GM12864 (cell line): ENCODE results near the gene KLHL9.

ENCODE experiments used
- DNase-seq: peaks from one replicate; pipeline ENCODE4 v3.0.0-alpha.2; 2011; ENCODE audit warnings: low read depth
- H3K4me3 ChIP-seq: 2 replicates; pipeline ENCODE4 v1.5.1; 2011; ENCODE audit warnings: mild to moderate bottlenecking, low read depth, low read length, control low read depth
- TF ChIP-seq, protein P1 (sequence below): IDR thresholded peaks from 2 replicates; pipeline ENCODE4 v1.5.1; 2011; ENCODE audit warnings: low read depth, mild to moderate bottlenecking, moderate library complexity, low read length, control low read depth, inconsistent platforms; ENCODE audit errors: missing control alignments

Gene KLHL9

DNA sequence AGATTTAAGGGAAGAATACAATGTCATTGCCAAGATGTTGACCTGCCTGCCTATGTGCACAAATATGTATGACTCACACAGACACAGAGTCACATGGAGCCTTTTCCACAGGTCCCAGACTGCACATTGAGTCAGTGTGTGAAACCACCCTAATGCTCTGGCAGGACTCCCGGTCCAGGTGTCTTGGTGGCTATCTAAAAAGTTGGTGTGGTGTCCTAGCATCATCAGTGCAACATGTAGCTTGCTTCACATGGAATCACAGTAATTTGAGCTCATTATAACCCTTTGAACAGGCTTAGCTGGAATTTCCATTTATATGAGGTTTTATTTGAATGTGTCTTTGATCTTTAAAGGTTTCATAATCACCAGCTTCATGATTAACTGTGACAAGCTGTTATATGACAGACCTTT is 40.8 kb downstream of the KLHL9 start:
- peak; percentile 4 for DNase-seq
- H3K4me3 ChIP-seq = no peak overlapping the region
- TF ChIP-seq, protein P1, sequence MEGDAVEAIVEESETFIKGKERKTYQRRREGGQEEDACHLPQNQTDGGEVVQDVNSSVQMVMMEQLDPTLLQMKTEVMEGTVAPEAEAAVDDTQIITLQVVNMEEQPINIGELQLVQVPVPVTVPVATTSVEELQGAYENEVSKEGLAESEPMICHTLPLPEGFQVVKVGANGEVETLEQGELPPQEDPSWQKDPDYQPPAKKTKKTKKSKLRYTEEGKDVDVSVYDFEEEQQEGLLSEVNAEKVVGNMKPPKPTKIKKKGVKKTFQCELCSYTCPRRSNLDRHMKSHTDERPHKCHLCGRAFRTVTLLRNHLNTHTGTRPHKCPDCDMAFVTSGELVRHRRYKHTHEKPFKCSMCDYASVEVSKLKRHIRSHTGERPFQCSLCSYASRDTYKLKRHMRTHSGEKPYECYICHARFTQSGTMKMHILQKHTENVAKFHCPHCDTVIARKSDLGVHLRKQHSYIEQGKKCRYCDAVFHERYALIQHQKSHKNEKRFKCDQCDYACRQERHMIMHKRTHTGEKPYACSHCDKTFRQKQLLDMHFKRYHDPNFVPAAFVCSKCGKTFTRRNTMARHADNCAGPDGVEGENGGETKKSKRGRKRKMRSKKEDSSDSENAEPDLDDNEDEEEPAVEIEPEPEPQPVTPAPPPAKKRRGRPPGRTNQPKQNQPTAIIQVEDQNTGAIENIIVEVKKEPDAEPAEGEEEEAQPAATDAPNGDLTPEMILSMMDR = no peak

DNA sequence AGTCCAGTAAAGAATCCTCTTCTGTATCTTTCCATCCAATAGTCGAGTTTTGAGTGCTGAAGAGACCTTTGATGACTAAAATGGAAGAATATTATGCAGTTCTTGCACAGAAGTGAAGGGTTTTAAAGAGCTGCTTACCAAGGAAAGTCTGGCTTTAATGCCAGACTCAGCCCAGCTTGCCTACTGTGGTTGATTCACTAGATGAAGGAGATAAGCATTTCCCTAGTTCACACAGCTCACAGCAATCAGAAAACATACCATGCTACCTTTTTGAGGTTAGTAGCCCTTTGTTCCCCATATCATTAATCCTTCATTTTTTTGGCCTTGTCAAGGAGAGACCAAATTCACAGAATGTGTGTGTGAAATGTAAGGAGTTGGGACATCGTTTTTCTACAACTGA is 45.4 kb downstream of the KLHL9 start:
- no peak overlapping the region for H3K4me3 ChIP-seq
- TF ChIP-seq, protein P1 = no peak
- DNase-seq = no peak

DNA sequence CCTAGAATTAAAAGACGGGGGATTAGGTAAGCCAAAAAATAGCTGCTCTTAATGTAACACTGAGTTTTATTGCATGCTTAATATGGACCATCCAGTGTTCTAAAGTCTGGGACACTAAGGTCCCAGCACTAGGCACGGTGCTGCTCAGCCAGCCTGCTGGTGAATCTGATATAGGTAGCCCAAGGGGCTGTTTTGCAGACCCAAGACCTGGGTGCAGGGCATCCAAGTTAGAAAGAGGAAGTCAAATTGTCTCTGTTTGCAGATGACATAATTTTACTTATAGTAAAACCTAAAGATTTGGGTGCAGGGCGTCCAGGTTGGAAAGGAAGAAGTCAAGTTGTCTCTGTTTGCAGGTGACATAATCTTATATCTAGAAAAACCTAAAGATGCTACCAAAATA is 47.9 kb downstream of the KLHL9 start:
- TF ChIP-seq, protein P1 = no peak
- DNase-seq = no peak
- no peak overlapping the region for H3K4me3 ChIP-seq

DNA sequence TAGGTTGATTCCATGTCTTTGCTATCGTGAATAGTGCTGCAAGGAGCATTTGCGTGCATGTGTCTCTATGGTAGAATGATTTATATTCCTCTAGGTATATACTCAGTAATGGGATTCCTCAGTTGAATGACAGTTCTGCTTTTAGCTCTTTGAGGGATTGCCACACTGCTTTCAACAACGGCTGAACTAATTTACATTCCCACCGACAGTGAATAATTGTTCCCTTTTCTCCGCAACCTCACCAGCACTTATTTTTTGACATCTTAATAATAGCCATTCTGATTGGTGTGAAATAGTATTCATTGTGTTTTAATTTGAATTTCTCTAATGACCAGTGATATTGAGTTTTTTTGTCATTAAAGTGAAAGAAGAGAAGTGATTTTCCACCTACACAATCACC is 48.5 kb downstream of the KLHL9 start:
- H3K4me3 ChIP-seq = no peak overlapping the region
- TF ChIP-seq, protein P1 = no peak
- no peak for DNase-seq

DNA sequence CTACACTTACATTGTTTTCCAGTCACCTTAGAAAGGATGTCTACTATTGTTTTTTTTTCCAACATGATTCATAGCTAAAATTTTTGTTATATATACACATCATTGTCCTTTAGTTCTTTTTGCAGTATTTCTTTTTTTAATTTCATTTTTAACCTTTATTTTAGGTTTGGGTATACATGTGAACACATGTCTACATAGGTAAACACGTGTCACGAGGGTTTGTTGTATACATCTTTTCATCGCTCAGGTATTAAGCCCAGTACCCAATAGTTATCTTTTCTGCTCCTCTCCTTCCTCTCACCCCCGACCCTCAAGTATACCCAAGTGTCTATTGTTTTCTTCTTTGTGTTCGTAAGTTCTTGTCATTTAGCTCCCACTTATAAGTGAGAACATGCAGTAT is 49.1 kb downstream of the KLHL9 start:
- DNase-seq = no peak
- no peak overlapping the region for H3K4me3 ChIP-seq
- TF ChIP-seq, protein P1 = no peak

DNA sequence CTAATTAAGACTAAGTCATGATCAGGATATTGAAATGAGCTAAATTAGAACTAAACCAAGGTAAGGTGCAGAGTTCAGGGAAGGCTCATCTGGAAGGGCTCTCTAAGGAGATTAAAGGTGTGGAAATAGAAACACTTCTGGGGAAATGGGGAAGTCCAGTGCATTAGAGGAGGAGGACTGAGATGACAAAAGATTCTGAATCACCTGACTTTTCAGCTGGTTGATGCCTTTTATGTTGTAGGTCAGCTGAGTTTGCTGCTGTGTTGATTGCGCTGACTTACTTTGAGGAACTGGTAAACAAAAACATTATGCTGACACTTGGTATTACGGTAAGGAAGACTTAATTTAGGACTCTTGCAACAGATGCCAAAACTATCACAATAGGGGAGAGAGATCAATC is 53.9 kb downstream of the KLHL9 start:
- no peak overlapping the region for H3K4me3 ChIP-seq
- no peak for DNase-seq
- TF ChIP-seq, protein P1 = no peak
